Measurements from ENCODE around the gene CLPSL1. TPM values are rescaled to one million over a fixed set of nuclear protein-coding genes. Genes with fewer than 3 reads are reported as not detected.

CLPSL1 gene, protein sequence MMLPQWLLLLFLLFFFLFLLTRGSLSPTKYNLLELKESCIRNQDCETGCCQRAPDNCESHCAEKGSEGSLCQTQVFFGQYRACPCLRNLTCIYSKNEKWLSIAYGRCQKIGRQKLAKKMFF
- not detected in 2 replicates for total RNA-seq (2014; rRNA removed; shearing (Covaris generic))
- 0.80 TPM in 1 of 2 replicates, not detected in the other for polyA plus RNA-seq (2016; fragmentation: Nextera tagmentation; extraction: Ambion mirVana)
- long read RNA-seq = 0 reads

DNA sequence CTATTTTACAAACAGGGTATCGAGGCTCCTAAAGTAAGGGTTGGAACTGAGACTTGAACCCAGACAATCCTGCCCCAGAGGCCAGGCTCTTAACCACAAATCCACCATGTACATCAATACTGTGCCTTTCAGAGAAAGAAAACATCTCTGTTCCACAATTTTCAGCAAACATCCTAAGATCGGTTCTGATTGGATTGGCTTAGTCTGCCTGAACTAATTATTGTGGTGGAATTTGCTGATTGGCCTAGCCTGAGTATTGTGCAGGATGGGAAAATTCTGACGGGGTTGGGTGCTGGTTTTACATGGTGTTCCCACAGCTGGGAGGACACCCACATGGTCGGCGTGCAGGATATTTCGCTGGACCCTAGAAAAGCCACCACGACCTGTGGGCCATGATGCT lies at the start of gene CLPSL1:
TSS of gene CLPSL1 (plus strand) at position 301 of the 400 bp plus-strand sequence. CDS start at position 393, 92 bp downstream.
- no peaks in the 10 kb centered on the region for H3K79me2 ChIP-seq (replicated peaks; ENCODE audit: insufficient read depth)
- no peak within 1 kb of the TSS for H3K4me2 ChIP-seq
- H3K4me1 ChIP-seq (ENCODE audit: insufficient read depth) = no peaks in the 10 kb centered on the region
- ATAC-seq (no peak), DNase-seq (ENCODE audit: low spot score) (no peak)
- H3K36me3 Mint-ChIP-seq (ENCODE audit: low read depth) = no peaks in the 10 kb centered on the region; the same call in 2 of the 3 replicates
- no peak within 1 kb of the TSS for H3K27ac ChIP-seq (ENCODE audit: low read depth)
- H3K9me3 Mint-ChIP-seq = no peaks in the 10 kb centered on the region; the same call in 2 of the 3 replicates
- peaks cover 16% of the 10 kb centered on the region for H3K27me3 Mint-ChIP-seq (ENCODE audit: insufficient read depth, low read depth, poor library complexity)
- no peak within 1 kb of the TSS for H3K4me3 Mint-ChIP-seq
- peaks cover 4% of the 10 kb centered on the region; the same call in 1 of the 2 replicates for H3F3A ChIP-seq (replicated peaks; ENCODE audit: low read depth)
- no peak within 1 kb of the TSS for H2AFZ ChIP-seq
- no peaks in the 10 kb centered on the region for H3K36me3 ChIP-seq (ENCODE audit: insufficient read depth)
- no peak within 1 kb of the TSS for H3K4me3 ChIP-seq
- peaks cover 18% of the 10 kb centered on the region for H3K4me1 Mint-ChIP-seq
- no peaks in the 10 kb centered on the region for H3K9me2 ChIP-seq (ENCODE audit: insufficient read depth)
- TF ChIP-seq EZH2 (IDR thresholded peaks at IDR 0.05; ENCODE audit: low read depth, unreplicated experiment) (no peak), STAT1 (IDR thresholded peaks at IDR 0.05; ENCODE audit: unreplicated experiment) (no peak)
- TF ChIP-seq, protein P1, sequence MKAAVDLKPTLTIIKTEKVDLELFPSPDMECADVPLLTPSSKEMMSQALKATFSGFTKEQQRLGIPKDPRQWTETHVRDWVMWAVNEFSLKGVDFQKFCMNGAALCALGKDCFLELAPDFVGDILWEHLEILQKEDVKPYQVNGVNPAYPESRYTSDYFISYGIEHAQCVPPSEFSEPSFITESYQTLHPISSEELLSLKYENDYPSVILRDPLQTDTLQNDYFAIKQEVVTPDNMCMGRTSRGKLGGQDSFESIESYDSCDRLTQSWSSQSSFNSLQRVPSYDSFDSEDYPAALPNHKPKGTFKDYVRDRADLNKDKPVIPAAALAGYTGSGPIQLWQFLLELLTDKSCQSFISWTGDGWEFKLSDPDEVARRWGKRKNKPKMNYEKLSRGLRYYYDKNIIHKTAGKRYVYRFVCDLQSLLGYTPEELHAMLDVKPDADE (IDR thresholded peaks at IDR 0.05) = no peak
- TF ChIP-seq, protein P2, sequence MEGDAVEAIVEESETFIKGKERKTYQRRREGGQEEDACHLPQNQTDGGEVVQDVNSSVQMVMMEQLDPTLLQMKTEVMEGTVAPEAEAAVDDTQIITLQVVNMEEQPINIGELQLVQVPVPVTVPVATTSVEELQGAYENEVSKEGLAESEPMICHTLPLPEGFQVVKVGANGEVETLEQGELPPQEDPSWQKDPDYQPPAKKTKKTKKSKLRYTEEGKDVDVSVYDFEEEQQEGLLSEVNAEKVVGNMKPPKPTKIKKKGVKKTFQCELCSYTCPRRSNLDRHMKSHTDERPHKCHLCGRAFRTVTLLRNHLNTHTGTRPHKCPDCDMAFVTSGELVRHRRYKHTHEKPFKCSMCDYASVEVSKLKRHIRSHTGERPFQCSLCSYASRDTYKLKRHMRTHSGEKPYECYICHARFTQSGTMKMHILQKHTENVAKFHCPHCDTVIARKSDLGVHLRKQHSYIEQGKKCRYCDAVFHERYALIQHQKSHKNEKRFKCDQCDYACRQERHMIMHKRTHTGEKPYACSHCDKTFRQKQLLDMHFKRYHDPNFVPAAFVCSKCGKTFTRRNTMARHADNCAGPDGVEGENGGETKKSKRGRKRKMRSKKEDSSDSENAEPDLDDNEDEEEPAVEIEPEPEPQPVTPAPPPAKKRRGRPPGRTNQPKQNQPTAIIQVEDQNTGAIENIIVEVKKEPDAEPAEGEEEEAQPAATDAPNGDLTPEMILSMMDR (conservative IDR thresholded peaks at IDR 0.05; ENCODE audit: low read depth in 2 of 2) = no peak
- no peak within 1 kb of the TSS for H3K27ac Mint-ChIP-seq
- H3K27me3 ChIP-seq (ENCODE audit: insufficient read depth) = peaks cover 10% of the 10 kb centered on the region
- no peaks in the 10 kb centered on the region for H4K20me1 ChIP-seq (replicated peaks; ENCODE audit: insufficient read depth)

DNA sequence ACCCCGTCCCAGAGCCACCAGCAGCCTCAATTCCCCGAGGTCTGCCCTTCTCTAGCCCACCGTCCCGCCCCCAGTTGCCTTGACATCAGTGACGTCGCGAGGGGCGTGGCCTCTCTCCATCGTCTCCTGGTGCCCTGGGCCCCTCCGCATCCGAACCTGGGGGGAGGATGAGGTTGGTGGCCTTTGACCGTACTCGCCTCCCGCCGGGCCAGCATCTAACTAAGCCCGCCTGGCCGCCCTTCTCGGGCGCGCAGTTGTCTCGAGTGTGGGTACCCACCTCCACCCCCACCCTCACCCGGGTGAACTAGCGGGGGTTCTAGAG lies 49.4 kb upstream of the CLPSL1 start:
- Mint-ChIP-seq H3K9me3 (no peaks in the 10 kb centered on the region), H3K4me1 (peaks cover 47% of the 10 kb centered on the region), H3K36me3 (ENCODE audit: low read depth) (no peaks in the 10 kb centered on the region; the same call in 2 of the 3 replicates), H3K4me3 (peak overlapping the region; percentile 81), H3K27ac (peak overlapping the region; percentile 83; the same call in 1 of the 2 replicates), H3K27me3 (ENCODE audit: insufficient read depth, low read depth, poor library complexity) (peaks cover 26% of the 10 kb centered on the region)
- H3K4me3 ChIP-seq = peak overlapping the region; percentile 92
- no peaks in the 10 kb centered on the region for H3K9me2 ChIP-seq (ENCODE audit: insufficient read depth)
- peaks cover 10% of the 10 kb centered on the region for H3K27me3 ChIP-seq (ENCODE audit: insufficient read depth)
- H4K20me1 ChIP-seq (replicated peaks; ENCODE audit: insufficient read depth) = no peaks in the 10 kb centered on the region
- H3K27ac ChIP-seq (ENCODE audit: low read depth) = peak overlapping the region; percentile 99
- peak; percentile 48 for ATAC-seq
- H3F3A ChIP-seq (replicated peaks; ENCODE audit: low read depth) = peaks cover 30% of the 10 kb centered on the region
- no peaks in the 10 kb centered on the region for H3K79me2 ChIP-seq (replicated peaks; ENCODE audit: insufficient read depth)
- H2AFZ ChIP-seq = peak overlapping the region; percentile 72; the same call in 1 of the 2 replicates
- peaks cover 43% of the 10 kb centered on the region for H3K4me1 ChIP-seq (ENCODE audit: insufficient read depth)
- no peaks in the 10 kb centered on the region; the same call in 1 of the 2 replicates for H3K36me3 ChIP-seq (ENCODE audit: insufficient read depth)
- peak; percentile 98 for DNase-seq (ENCODE audit: low spot score)
- H3K4me2 ChIP-seq = peak overlapping the region; percentile 89
- TF ChIP-seq NANOG (IDR thresholded peaks at IDR 0.05; ENCODE audit: borderline replicate concordance) (no peak), POLR2AphosphoS5 (IDR thresholded peaks at IDR 0.05; ENCODE audit: low read depth) (peak; percentile 83), ZNF331 (CRISPR knock-in tag; IDR thresholded peaks at IDR 0.05; ENCODE audit: low read depth) (no peak), JUNB (IDR thresholded peaks at IDR 0.05; ENCODE audit: unreplicated experiment) (no peak)
- TF ChIP-seq, protein P2 (conservative IDR thresholded peaks at IDR 0.05; ENCODE audit: low read depth in 2 of 2) = no peak
- TF ChIP-seq, protein P3, sequence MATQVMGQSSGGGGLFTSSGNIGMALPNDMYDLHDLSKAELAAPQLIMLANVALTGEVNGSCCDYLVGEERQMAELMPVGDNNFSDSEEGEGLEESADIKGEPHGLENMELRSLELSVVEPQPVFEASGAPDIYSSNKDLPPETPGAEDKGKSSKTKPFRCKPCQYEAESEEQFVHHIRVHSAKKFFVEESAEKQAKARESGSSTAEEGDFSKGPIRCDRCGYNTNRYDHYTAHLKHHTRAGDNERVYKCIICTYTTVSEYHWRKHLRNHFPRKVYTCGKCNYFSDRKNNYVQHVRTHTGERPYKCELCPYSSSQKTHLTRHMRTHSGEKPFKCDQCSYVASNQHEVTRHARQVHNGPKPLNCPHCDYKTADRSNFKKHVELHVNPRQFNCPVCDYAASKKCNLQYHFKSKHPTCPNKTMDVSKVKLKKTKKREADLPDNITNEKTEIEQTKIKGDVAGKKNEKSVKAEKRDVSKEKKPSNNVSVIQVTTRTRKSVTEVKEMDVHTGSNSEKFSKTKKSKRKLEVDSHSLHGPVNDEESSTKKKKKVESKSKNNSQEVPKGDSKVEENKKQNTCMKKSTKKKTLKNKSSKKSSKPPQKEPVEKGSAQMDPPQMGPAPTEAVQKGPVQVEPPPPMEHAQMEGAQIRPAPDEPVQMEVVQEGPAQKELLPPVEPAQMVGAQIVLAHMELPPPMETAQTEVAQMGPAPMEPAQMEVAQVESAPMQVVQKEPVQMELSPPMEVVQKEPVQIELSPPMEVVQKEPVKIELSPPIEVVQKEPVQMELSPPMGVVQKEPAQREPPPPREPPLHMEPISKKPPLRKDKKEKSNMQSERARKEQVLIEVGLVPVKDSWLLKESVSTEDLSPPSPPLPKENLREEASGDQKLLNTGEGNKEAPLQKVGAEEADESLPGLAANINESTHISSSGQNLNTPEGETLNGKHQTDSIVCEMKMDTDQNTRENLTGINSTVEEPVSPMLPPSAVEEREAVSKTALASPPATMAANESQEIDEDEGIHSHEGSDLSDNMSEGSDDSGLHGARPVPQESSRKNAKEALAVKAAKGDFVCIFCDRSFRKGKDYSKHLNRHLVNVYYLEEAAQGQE (IDR thresholded peaks at IDR 0.05; ENCODE audit: unreplicated experiment) = no peak
- TF ChIP-seq, protein P1 (IDR thresholded peaks at IDR 0.05) = no peak

Data from GM23338 (cell line).